ENCODE data around the gene ADCY4.

DNA sequence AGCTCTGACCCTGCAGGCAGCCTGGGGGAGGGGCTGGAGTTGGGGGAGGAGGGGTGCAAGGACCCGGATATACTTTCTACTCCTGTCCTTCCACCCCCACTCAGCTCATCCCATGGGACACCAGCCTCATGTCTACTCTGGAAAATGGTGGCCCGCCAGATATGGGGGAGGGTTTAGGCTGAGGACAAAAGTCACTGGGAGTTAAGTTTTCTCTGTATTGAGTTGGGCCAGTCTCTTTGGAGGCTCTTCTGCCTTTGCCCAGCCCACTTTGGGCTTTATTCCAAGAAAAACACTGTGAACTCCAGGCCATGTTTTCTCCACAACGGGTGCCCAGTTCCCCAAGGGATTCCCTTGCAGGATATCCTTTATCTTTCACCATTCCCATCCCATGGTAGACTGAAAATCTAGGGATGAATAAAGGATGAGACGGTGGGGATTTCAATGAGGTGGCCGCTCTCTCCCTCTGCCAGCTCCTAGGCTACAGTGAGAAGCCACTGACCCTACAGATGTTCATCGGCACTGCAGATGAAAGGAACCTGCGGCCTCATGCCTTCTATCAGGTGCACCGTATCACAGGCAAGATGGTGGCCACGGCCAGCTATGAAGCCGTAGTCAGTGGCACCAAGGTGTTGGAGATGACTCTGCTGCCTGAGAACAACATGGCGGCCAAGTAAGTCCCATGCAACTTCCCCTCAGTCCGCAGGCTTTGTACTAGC, 38.0 kb upstream of the ADCY4 start:
- TF ChIP-seq, protein P1, sequence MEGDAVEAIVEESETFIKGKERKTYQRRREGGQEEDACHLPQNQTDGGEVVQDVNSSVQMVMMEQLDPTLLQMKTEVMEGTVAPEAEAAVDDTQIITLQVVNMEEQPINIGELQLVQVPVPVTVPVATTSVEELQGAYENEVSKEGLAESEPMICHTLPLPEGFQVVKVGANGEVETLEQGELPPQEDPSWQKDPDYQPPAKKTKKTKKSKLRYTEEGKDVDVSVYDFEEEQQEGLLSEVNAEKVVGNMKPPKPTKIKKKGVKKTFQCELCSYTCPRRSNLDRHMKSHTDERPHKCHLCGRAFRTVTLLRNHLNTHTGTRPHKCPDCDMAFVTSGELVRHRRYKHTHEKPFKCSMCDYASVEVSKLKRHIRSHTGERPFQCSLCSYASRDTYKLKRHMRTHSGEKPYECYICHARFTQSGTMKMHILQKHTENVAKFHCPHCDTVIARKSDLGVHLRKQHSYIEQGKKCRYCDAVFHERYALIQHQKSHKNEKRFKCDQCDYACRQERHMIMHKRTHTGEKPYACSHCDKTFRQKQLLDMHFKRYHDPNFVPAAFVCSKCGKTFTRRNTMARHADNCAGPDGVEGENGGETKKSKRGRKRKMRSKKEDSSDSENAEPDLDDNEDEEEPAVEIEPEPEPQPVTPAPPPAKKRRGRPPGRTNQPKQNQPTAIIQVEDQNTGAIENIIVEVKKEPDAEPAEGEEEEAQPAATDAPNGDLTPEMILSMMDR (IDR thresholded peaks at IDR 0.05) = no peak
- TF ChIP-seq POLR2A (IDR thresholded peaks at IDR 0.05) = no peak
